GM10847 (cell line): ENCODE measurements around the gene ZNF726.

Experiments used
- POLR2A ChIP-seq: IDR thresholded peaks from 2 replicates; pipeline ENCODE4 v1.6.1; 2011; ENCODE audit not compliant: insufficient read length; ENCODE audit errors: extremely low read depth

ZNF726 gene

GRCh38 chr19:23914402-23915286 is at the start of gene ZNF726:
Gene ZNF726, plus strand, starts transcription at chr19:23914886. Its CDS starts 109 bp downstream, at chr19:23914995.
- peak; percentile 20 for TF ChIP-seq POLR2A

GRCh38 chr19:23867895-23868294 is 46.8 kb upstream of the ZNF726 start:
- no peak for TF ChIP-seq POLR2A

GRCh38 chr19:23868630-23869029 is 46.1 kb upstream of the ZNF726 start:
- no peak for TF ChIP-seq POLR2A

GRCh38 chr19:23872282-23872919 is 42.3 kb upstream of the ZNF726 start:
- TF ChIP-seq POLR2A, result no peak

GRCh38 chr19:23876261-23876660 is 38.4 kb upstream of the ZNF726 start:
- no peak for TF ChIP-seq POLR2A

- TF ChIP-seq POLR2A, result no peak
Observed at GRCh38 chr19:23882493-23882892, 32.2 kb upstream of the ZNF726 start.

GRCh38 chr19:23884363-23884762 is 30.3 kb upstream of the ZNF726 start:
- no peak for TF ChIP-seq POLR2A

GRCh38 chr19:23887642-23888041 is 27.0 kb upstream of the ZNF726 start:
- no peak for TF ChIP-seq POLR2A

- TF ChIP-seq POLR2A, result no peak
Observed at GRCh38 chr19:23896912-23897311, 17.8 kb upstream of the ZNF726 start.

- no peak for TF ChIP-seq POLR2A
Observed at GRCh38 chr19:23901360-23901759, 13.3 kb upstream of the ZNF726 start.

GRCh38 chr19:23904406-23904805 is 10.3 kb upstream of the ZNF726 start:
- TF ChIP-seq POLR2A, result no peak

GRCh38 chr19:23905771-23906170 is 8.9 kb upstream of the ZNF726 start:
- no peak for TF ChIP-seq POLR2A

- no peak for TF ChIP-seq POLR2A
Observed at GRCh38 chr19:23906835-23907234, 7.9 kb upstream of the ZNF726 start.

- no peak for TF ChIP-seq POLR2A
Observed at GRCh38 chr19:23908165-23908564, 6.5 kb upstream of the ZNF726 start.

GRCh38 chr19:23909222-23909621 is 5.5 kb upstream of the ZNF726 start:
- no peak for TF ChIP-seq POLR2A

GRCh38 chr19:23913931-23914330 is 755 bp upstream of the ZNF726 start:
- TF ChIP-seq POLR2A, result no peak

- no peak for TF ChIP-seq POLR2A
Observed at GRCh38 chr19:23916991-23917390, 2.3 kb downstream of the ZNF726 start.

GRCh38 chr19:23917856-23918255 is 3.2 kb downstream of the ZNF726 start:
- no peak for TF ChIP-seq POLR2A
